ENCODE measurements around the gene LRRK1.

DNA sequence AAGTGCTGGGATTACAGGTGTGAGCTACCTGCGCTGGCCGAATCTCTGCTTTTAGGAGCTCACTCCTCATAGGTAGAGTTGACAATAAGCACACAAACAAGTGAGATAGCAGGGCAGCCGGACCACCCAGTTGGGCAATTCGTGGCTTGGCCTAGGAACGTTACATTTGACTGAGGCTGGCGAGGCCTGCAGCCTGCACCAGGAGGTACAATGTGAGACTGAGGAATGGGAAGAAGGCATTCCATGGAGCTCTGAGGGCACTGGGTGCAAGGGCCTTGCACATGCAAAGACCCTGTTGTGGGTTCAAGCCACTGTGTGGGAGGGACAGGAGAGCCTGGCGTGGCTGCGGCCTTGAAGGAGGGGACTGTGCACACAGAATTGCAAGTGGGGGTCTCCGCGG is 152.5 kb downstream of the LRRK1 start:
- TF ChIP-seq POLR2AphosphoS5 (IDR thresholded peaks at IDR 0.05): no peak
- no peak for TF ChIP-seq CTCF (IDR thresholded peaks at IDR 0.05)
- TF ChIP-seq POLR2A (IDR thresholded peaks at IDR 0.05): no peak

Measured in prostate gland (tissue), 2 donors.